M059J (cell line): Measurements from ENCODE around the gene NPAS2. TPM values are rescaled to one million over a fixed set of nuclear protein-coding genes. Genes with fewer than 3 reads are reported as not detected.

Experiments used
- DNase-seq: peaks from one replicate; pipeline ENCODE4 v3.0.0-alpha.2; 2012; ENCODE audit warnings: low read depth
- total RNA-seq: library from RNA; depleted of rRNA; stranded (reverse); fragments of >200 nt; shearing (Covaris generic); gene quantifications from 2 replicates; pipeline ENCODE4 v1.2.3, GENCODE V29; 2014

NPAS2 gene
- total RNA-seq, 1 experiment from 2014 or later = 3.6 TPM

DNA sequence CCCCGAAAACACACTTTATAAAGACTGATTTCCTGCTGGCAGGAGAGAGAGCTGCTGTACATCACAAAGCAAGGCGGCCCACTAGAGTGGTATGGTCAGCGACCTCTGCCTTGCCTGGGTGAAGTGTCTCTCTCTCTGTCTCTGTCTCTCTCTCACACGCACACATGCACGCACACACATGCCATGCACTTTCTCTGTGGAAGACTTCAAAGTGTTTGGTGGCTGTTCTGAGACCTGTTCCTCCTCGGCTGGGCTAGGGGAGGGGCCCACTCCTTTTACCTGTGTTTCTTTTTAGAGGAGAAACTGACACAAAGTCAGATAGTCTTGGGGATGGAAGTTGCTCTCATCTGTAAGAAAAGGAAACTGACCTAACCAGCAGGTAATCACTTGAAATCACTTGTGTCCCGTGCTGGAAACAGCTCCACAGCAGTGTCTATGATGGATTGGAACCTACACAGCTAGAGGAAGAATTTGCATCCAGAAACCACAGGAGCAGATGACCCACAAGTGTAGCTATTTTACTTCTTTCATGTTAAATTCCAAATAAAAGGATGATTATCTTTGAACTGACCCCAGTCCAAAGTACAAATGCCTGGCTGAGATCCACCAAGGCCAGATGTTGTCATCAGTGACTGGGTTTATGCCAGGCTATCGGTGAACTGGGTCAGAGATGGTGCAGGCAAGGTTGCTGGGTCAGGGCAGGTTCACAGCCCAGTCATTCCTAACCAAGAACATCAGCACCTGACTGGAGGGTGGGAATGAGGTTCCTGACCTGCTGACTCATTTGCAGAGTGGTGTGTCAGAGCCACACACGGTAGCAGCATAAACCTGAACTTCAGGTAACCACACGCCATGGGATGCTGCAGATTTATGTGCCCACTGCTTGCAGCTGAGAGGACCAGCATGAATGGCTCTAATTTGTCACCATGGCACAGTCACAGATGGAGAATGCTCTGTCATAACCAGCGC lies 63.0 kb downstream of the NPAS2 start:
- DNase-seq = peak; percentile 52

DNA sequence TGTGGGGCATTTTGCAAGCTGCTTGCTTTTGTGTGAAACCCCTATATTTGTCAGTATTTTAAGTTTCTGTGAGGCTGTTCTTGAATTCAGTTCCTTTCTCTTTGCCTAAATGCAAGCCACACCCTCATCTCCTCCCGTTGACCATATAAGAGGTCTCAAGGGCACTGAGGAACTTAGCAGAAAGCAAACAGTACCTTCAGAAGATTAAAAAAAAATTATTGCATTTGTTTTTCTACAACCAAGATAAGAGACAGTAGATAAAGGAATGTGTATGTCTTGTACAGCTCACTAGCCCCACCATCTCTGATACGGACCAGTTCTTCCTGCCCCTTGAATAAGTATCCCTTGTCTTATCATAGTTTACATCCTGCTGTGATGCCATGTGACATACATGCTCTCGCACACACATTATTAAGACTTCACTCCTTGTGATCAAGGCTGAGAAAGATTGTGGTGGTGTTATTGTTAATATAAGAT lies 64.2 kb downstream of the NPAS2 start:
- DNase-seq = no peak

DNA sequence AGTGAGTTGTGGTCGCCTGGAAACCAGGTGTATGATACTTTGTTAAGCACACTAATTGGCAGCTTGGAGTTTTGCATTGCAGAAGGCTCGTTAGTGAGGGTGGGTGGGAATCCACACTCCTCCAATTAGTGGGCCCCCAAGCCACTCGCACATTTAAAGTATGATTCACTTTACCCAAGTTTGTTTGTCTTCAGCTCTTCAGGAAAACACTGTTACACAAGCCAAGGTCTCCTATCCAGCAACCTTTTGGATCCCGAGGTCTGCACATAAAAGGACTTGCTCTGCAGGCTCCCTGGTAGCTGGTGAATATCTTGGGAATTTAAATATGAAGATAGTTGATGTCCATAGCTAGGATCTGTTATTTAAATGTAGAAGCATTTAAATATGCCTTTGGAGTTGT lies 66.1 kb downstream of the NPAS2 start:
- DNase-seq = no peak

DNA sequence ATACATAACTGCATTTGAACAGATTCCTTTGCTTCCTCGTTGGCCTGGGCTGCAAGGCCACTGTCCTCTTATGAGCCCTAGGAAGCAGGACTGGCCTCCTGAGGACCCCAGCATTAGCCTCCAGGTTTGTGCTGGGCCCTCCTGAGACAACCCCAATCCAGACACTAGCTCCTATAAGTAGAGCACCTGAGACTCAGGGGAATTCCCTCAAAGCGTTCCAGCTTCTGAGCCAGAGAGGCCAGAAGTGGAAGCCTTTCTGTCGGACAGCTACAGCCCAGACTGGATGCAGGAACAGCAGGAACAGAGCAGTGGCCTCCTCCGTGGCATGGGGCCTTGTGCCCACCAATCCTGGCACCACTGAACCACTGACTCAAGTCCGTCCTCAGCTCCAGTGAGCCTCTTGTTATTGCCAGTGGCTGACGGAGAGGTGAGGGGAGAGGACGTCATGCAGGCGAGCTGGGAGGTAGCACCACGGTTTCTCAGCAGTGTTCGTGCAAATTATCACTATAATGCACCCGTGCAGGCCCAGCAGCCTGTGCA lies 67.2 kb downstream of the NPAS2 start:
- DNase-seq = no peak

DNA sequence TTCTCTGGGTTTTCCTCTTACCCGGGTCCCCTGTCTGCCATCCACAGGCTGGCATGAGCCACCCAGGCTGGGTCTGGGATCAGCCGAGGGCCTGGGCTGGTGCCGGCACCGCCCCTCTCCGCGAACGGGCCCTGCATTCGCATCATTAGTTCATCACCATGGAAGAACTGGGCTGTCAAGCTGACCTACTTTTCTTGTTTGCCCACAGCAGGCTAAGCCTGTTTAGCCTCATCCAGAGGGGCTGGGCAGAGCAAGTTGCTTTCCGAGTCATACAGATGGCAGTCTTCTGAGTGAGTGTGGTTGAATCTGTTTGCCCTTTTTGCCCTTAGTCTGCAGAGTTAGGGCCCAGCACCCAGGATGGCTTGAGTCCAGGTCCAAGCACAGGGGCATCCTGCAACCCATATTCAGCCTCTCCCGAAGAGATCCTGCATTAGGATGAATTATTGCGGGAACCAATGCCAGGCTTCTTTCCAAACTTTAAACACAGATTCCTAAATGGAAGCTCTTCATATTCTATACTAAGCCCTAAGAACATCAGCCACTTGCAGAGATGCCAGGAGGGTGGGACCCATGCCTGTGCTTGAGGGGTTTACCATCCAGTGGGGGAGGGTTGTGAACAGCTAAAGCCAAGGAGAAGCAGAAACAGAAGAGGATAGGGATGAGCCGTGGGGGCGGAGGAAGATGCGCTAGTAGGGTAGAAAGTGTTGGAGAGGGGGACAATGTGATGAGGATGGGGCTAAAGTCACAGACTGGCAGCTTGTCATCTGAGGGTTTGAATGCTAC lies 68.0 kb downstream of the NPAS2 start:
- DNase-seq = no peak

DNA sequence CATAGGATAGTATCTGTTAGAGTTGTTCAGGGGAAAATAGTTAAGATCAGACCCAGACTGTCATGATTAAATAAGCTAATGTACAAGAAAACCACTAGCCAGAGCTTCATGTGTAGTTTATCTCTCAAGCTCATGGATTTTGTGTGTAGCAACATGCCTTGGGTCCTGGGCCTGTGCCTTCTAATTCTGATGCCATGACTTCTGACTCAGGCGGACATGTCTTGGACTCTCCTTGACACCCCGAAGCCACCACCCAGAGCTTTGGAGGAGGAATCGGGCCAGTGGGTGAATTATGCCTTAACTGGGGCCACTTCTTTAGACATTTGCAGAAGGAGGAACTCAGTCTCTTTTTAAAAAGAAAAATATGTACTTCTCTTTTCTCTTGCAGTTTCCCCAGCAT lies 68.7 kb downstream of the NPAS2 start:
- DNase-seq = no peak

DNA sequence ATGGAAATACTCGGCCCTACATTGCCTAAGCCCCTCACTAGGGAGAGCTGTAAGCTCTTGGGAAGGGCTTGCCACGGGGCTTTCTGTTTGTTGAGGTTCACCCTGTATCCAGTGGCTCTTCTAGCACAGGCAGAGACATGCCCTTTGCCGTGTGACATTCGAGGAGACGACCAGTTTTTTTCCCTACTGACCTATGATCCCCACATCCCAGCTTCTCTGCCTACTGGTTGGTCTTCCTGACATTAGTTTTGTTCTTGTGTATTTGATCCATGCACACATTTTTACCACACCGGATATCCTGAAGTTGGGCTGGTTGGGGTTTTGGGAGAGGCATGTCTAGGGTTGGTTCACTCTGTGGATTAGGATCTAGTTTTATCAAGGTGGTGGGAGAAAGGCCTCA lies 69.3 kb downstream of the NPAS2 start:
- DNase-seq = no peak

DNA sequence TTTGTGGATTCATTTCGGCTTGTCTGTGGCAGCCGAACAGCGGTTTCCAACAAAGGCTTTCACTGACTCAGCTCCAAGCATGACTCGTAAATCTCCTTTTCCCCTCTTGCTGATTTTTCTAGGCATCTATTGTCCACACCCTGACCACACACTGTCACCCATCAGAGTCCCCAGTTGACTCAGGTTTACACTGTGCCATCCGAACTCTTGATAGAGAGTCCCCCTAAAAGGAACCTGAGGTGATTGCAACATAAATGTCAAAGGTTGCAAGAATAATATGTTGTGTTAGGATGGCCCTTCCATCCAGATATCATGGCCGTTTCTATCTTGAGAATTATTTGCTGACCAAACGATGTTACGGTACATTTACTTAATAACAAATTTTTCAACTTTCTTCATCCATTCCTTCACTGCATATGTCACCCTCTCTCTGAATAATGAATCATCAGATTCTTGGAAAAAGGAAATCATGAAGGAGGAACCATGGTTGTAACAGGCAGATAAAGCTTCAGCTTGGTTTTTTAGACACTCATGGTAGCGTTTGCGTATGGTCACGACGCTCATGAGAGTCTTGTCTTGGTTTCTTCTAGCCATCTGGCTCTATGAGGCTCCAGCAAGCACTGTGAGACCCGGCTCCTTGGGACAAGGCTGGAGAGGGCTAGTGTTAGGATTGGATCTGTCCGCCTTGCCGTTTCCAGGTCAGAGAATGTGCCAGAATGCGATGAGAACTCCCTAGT lies 72.1 kb downstream of the NPAS2 start:
- DNase-seq = peak; percentile 75

DNA sequence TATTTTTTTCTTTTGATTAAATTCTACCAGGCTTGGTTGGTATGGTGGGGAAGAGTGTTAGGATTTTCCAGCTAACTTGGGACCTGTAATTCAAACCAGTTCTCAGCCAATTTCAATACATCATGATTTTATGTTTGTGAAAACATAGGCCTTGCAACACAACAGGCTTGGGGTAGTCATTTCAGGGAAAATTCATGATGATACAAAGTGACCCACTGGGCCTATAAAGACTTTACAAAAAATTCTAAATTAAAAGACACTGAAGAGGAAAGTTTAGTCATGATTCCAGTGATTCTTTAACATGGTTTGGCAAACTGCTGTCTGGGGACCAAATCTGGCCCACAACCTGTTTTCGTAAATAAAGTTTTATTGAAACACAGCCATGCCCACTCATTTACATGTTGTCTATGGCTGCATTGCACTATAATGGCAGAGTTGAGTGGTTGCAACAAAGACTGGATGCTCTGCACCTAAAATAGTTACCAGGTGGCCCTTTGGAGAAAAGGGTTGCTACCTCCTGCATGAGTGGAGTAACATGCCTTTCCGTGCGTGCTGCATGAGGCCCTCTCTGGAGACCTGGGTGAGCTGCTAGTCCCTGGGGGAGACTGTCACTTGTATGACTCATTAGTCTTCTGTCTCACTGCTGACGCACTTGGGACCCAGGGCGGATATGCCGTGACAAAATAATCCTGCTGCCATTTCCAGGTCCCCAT lies 73.6 kb downstream of the NPAS2 start:
- peak; percentile 72 for DNase-seq

DNA sequence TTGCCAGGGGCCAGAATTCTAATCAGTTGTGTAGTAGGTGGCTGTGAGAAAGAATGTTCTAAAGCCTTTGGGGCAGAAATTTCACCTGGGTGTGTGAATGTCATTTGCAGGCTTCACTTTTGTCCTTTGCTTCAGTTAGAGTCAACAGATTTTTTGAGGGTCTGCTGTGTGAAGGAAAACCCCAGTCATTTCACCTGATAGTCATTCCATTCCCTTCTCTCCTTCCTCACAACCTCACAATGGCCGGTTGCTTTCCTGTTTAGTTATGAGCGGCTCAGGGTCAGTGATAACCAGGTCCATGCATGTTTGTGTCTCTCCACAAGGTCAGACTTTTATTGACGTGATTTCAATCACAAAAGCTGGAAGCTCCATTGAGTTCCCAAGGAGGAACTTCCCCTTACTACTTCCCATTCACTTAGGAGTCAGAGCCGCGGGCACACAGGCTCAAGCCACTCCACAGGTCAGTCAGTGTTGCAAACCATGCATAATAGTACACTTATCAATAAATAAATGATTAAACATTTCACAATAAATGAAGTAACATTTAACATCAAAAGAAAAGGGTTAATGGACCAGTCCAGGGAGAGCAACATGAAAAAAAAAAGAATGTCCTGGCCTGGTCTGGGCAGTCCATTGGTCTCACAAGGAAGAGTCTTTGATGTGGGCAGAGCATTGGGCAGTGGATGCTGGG lies 74.3 kb downstream of the NPAS2 start:
- no peak for DNase-seq

DNA sequence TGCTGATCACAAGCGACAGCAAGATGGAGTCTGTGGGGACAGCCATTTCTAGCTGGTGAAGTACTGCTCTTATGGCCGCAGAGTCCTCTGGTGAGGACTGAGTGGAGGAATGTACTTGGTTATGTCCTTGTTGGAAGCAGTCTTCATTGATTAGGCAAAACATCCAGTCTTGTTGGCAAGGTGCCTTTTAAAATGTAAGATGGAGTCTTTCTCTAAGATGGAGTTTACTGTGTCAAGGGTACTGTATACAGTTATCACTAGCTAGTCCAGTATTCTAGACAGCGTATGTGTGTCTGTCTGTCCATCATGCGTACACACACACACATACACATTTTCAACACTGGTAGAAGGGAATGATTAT lies 74.8 kb downstream of the NPAS2 start:
- DNase-seq = no peak

DNA sequence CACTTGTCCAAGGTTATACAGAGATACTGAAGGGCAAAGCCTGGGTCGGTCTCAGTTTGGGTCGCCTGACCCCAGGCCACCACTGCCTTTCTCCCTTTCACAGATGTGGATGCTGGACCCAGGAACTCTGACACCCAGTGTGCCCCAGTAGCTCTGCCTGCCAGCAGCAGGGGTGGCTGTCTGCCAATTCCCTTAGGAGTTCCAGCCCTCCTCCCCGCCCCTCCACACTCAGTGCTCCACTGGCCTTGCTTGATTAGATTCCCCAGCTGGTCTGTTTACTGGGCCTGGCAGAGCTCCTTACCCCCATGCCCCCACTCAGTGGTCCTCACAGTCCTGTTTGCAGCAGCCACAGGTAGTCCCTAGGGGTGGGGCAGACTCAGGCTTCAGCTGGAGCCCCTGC lies 75.5 kb downstream of the NPAS2 start:
- peak; percentile 37 for DNase-seq

DNA sequence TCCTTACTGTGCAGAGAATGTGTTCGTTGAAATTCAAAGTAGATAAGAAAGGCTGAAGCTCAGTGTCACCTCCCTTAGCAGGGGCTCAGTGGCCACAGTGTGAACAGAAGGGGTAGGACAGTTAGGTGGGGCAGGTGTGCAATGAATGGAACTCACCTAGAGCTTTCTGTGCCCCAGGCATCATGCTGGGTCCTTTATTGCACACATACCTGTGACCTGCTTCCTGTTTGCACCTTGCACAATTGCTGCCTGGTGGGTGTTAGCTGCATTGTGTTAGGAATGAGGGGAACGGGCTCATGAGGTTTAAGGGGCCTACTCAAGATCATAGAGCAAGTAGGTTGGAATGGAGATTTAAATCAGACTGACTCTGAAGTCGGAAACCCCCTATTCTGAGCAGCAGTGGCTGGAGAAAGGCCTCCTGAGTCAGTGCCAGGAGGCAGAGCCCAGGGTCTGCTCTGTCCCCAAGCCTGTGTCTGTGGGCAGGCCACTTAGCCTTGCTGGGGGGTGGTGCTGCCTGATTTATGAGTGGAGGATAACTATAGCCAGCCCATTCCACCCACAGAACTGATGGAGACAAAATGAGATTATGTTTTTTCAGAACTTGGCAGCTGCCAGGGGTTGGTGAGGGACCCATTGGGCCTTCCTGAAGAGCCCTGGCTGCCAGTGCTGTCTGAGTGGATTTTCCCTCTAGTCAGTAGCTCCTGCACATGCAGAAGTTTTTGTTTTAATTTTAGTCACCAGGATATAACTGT lies 76.2 kb downstream of the NPAS2 start:
- DNase-seq = no peak

DNA sequence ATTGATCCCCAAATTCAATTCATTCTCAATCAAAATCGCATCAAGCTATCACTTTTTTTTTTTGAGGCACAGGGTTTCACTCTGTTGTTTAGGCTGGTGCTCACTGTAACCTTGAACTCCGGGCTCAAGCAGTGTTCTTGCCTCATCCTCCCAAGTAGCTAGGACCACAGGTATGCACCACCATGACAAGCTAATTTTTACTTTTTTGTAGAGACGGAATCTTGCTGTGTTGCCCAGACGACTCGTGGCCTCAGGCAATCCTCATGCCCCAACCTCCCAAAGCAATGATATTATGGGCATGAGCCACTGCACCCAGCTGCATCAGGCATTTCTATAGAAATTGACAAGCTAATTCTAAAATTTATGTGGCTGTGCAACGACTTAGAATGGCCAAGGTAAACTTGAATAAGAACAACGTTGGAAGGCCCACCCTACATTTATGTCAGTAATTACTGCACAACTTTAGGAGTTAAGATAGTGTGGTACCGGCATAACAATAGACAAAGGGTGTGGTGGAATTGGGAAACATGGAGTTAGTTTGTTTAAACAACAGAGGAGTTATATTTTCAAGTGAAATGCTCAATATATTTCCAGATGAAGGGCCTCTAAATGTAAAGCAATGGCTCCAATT lies 78.2 kb downstream of the NPAS2 start:
- no peak for DNase-seq

DNA sequence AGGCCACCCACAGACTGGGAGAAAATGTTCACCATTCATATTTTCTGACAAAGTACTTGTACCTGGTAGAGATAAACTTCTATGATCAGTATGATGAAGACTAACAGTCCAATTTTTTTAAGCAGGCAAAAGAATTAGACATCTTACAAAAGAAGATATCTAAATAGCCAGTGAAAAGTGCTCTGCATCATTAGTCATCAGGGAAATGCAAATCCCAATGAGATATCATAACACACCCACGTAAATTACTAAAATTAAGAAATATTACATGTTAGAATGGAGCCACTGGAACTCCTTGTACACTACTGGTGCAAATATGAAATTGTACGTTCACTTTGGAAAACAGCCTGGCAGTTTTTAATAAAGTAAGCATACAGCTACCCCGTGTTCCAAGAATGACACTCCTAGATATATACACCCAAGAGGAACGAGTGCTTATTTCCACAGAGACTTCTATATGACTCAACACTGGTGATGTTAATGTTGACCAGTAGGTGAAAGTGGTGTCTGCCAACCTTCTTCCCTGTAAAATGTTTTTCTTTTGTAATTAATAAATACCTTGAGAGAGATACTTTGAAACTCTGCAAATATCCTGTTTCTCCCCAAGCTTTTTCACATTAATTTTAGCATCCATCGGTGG lies 80.3 kb downstream of the NPAS2 start:
- DNase-seq = no peak

DNA sequence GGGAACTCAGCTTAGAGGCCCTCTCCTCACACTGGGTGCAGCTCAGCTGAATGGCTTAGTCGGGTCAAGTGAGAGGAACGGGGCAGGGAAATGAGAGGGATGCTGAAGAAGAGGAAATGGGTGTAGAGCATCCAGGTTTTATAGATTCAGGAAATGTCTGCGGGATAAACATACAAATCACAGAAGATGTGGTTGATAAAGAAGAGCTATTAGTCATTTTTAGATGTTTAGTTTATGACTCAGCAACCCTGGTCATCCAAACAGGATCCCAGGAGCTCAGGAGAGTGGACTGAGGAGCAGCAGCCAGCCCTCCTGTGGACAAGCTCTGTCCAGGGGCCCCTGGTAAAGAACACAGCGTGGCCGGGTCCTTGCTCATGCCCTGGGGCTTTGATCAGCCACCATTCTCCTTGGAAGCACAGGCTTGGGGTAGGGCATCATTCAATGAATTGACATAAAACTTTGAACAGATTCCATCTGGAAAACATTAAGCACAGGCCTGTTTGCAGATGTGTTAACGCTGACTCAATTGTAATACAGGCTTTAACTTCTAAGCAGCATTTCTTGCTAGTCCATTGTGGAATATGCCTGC lies 83.0 kb downstream of the NPAS2 start:
- DNase-seq = peak; percentile 98

DNA sequence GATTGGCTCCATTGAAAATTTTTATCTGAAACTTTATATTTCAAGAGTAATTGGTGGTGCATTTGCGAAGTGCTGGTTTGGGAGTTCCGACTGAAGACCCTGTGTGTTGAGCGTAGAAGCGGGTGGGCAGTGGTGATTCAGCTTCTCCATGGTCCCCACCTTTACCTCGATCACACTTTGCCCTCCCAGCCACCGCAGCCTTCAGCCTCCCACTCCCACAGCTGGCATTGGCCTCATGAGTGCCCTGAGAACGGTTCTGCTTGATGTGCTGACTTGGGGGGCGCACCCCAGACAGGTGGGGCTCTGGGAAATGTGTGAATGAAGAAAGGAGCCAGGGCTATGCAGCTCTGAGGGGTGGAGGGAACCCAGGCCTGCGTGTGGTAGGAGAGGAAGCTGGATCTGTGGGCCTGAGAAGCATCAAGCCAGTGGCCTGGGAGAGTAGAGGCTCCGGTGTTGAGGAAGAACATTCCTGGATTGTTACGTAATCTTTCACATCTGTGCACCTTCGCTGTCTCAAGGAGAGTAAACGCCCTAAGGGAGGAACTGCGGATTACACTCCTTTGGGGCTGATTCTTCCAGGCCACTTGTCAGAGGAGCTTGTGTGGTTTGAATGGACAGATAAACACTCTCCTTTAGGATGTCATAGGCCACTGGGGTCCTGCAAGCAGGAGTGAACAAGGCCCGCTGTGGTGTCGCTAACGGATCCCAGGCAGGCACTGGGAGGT lies 83.8 kb downstream of the NPAS2 start:
- DNase-seq = peak; percentile 94
